ENCODE results near the gene PCBP3.

The PCBP3 gene

DNA sequence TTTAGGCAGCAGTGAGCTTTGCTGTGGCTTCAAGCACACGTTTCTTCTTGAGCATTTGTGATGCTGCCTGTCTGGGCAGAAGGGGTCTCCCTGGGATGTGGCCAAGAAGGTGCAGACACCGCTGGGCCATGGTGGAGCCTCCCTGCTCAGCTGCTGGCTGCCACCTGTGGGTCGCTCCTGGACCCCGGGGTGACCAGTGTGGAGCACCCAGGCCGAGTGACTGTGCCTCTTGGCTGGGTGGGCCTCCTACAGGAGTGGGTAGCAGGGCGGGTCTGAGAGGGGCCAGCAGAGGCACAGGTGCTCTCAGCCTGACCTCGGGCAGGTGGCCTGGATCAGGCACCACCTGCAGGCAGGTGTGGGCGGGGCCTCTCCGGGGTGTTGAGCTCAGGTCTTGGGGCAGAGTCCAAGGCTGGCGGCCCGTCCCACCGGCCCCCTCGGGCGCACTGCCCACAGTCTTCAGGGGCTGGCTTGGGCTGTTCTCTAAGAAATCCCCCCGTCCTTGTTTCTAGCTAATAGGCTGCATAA is 296.1 kb downstream of the PCBP3 start:
- TF ChIP-seq, protein P1, sequence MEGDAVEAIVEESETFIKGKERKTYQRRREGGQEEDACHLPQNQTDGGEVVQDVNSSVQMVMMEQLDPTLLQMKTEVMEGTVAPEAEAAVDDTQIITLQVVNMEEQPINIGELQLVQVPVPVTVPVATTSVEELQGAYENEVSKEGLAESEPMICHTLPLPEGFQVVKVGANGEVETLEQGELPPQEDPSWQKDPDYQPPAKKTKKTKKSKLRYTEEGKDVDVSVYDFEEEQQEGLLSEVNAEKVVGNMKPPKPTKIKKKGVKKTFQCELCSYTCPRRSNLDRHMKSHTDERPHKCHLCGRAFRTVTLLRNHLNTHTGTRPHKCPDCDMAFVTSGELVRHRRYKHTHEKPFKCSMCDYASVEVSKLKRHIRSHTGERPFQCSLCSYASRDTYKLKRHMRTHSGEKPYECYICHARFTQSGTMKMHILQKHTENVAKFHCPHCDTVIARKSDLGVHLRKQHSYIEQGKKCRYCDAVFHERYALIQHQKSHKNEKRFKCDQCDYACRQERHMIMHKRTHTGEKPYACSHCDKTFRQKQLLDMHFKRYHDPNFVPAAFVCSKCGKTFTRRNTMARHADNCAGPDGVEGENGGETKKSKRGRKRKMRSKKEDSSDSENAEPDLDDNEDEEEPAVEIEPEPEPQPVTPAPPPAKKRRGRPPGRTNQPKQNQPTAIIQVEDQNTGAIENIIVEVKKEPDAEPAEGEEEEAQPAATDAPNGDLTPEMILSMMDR (IDR thresholded peaks at IDR 0.05; ENCODE audit: control extremely low read depth, extremely low read depth, low read depth, missing control alignments), result no peak
- CTCF ChIA-PET, result no interaction called here
- POLR2A ChIA-PET, result no interaction called here
- DNase-seq (ENCODE audit: extremely low spot score), result no peak

DNA sequence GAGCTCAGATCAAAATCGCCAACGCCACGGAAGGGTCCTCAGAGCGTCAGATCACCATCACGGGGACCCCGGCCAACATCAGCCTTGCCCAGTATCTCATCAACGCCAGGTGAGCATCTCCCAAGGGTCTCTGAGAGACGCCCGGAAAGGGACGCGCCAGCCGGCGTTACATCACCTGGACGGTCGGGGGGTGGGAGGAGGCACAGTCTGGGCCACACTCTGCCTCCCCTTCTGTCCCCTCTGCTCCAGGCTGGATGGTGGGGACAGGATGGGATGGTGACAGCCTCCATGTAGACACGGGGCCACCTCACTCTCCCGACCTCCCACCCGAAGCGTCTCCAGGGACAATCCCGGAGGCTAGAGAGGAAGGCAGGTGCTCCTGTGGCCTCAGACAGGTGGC is 296.6 kb downstream of the PCBP3 start:
- ChIA-PET CTCF (no interaction called here), POLR2A (no interaction called here)
- no peak for DNase-seq (ENCODE audit: extremely low spot score)
- TF ChIP-seq, protein P1 (IDR thresholded peaks at IDR 0.05; ENCODE audit: control extremely low read depth, extremely low read depth, low read depth, missing control alignments), result no peak

- no peak for DNase-seq (ENCODE audit: extremely low spot score)
- TF ChIP-seq, protein P1 (IDR thresholded peaks at IDR 0.05; ENCODE audit: control extremely low read depth, extremely low read depth, low read depth, missing control alignments), result no peak
- ChIA-PET POLR2A (no interaction called here), CTCF (no interaction called here)
Observed at GRCh38 chr21:45940621-45941337, 297.3 kb downstream of the PCBP3 start.

- TF ChIP-seq, protein P1 (IDR thresholded peaks at IDR 0.05; ENCODE audit: control extremely low read depth, extremely low read depth, low read depth, missing control alignments), result no peak
- no peak for DNase-seq (ENCODE audit: extremely low spot score)
- CTCF ChIA-PET, result no interaction called here
- POLR2A ChIA-PET, result no interaction called here
Observed at GRCh38 chr21:45941338-45941710, 297.8 kb downstream of the PCBP3 start.

- ChIA-PET CTCF (no interaction called here), POLR2A (no interaction called here)
- TF ChIP-seq, protein P1 (IDR thresholded peaks at IDR 0.05; ENCODE audit: control extremely low read depth, extremely low read depth, low read depth, missing control alignments), result no peak
- DNase-seq (ENCODE audit: extremely low spot score), result no peak
Observed at GRCh38 chr21:45941717-45942546, 298.4 kb downstream of the PCBP3 start.

DNA sequence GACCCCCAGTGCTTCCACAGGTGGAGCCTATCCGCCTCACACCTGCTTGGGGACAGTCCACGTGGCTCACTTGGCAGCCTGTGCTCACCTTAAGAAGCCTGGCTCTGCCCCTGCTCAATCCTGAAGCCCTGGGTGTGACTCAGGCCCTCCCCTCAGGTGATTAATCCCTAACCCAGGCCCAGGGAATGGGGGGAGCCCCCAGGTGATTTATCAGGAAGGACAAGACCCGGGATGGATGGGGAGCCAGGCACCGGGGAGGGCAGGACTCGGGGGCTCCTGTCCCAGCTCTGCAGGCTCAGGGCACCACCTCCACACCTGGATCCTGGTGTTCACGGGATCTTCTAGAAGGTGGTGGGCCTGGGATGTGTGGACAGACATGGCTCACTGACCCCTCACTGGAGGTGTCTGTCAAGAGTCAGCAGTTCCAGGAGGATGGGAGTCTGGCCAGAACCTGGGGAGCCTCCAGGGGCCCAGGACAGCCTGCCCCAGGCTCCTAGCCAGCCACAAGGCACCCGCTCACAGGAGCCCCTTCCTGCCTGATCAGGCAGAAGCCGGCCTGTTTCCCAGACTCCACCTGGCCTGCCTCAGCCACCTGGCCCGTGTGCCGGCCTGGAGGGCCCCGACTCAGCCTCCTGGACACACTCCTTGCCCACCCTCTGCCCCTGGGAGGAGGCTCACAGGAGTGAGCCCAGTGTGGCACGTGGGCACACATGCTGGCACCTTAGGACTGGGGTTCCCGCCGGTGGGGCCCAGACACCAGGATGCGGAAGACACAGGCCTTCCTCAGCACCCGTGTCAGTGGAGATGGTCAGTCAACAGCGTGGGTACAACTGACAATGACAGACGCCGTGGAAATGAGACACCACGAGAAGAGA is 299.5 kb downstream of the PCBP3 start:
- DNase-seq (ENCODE audit: extremely low spot score), result no peak
- TF ChIP-seq, protein P1 (IDR thresholded peaks at IDR 0.05; ENCODE audit: control extremely low read depth, extremely low read depth, low read depth, missing control alignments), result no peak

More for the DNA sequence above, 299.5 kb downstream of the PCBP3 start:
- ChIA-PET POLR2A (no interaction called here), CTCF (no interaction called here)
